A549 treated with CORT108297 at 1 μM for 4 hours (cell line): ENCODE results near the gene CP. TPM values are rescaled to one million over a fixed set of nuclear protein-coding genes. Genes with fewer than 3 reads are reported as not detected.

Experiments
- total RNA-seq: library from RNA; stranded (reverse); fragments of 200-300 nt; extraction: Qiagen RNA extraction; gene quantifications from 5 replicates; pipeline ENCODE4 v1.2.3, GENCODE V29; 2022

Gene CP
- total RNA-seq = 3.8 to 8.1 TPM (median 5.3 TPM) in 5 replicates

GRCh38 chr3:149221783-149222517 lies at the start of gene CP:
TSS of gene CP (minus strand) at chr3:149221829. CDS start at chr3:149221792, 37 bp downstream.

GRCh38 chr3:149129326-149130205 lies 92.1 kb downstream of the CP start, which contains the start of gene HPS3:
TSS of gene HPS3 (plus strand) at chr3:149129638. CDS start at chr3:149129724, 86 bp downstream.

Other genes with a start within 250 kb of the CP start
- 33.4 to 41.1 TPM (median 34.9 TPM) in 5 replicates for gene GYG1, start 230.3 kb downstream of the CP start, total RNA-seq
- 11.9 to 22.6 TPM (median 18.0 TPM) in 5 replicates for gene HLTF, start 135.3 kb downstream of the CP start, total RNA-seq
- gene HPS3, start 92.2 kb downstream of the CP start, total RNA-seq = 32.7 to 39.4 TPM (median 35.8 TPM) in 5 replicates
- gene TM4SF18, start 111.8 kb upstream of the CP start, total RNA-seq = 37.6 to 44.7 TPM (median 41.3 TPM) in 5 replicates
- gene TM4SF1, start 155.8 kb upstream of the CP start, total RNA-seq = 1,236 to 1,908 TPM (median 1,489 TPM) in 5 replicates